Measurements from ENCODE around the gene SRD5A1.
A peak's percentile ranks its signal among the peaks of the same experiment; 100 is the strongest.

The SRD5A1 gene

GRCh38 chr5:6714226-6715041, 81.2 kb downstream of the SRD5A1 start:
- Histone ChIP-seq H3K36me3 (replicated peaks) (no peaks in the 10 kb centered on the region), H3K4me3 (ENCODE audit: low read depth, low read length) (peak overlapping the region; percentile 60), H3K27ac (no peak overlapping the region), H3K27me3 (replicated peaks) (no peaks in the 10 kb centered on the region)
- no peak for DNase-seq
- in situ Hi-C loops (cut with HindIII; ENCODE audit: low pct_ligation_motif_present, low sequenced_read_pairs) = no loop called here
- no peak for TF ChIP-seq CTCF (IDR thresholded peaks at IDR 0.05; ENCODE audit: low read depth, low read length, missing control alignments)

GRCh38 chr5:6715271-6715670, 82.0 kb downstream of the SRD5A1 start:
- H3K27me3 ChIP-seq (replicated peaks) = no peaks in the 10 kb centered on the region
- no peak for TF ChIP-seq CTCF (IDR thresholded peaks at IDR 0.05; ENCODE audit: low read depth, low read length, missing control alignments)
- H3K4me3 ChIP-seq (ENCODE audit: low read depth, low read length) = peak overlapping the region; percentile 60
- H3K27ac ChIP-seq = no peak overlapping the region
- no peaks in the 10 kb centered on the region for H3K36me3 ChIP-seq (replicated peaks)
- DNase-seq = no peak
- in situ Hi-C loops (cut with HindIII; ENCODE audit: low pct_ligation_motif_present, low sequenced_read_pairs) = no loop called here

GRCh38 chr5:6715758-6716628, 82.8 kb downstream of the SRD5A1 start:
- TF ChIP-seq CTCF (IDR thresholded peaks at IDR 0.05; ENCODE audit: low read depth, low read length, missing control alignments) = no peak
- Histone ChIP-seq H3K4me3 (ENCODE audit: low read depth, low read length) (peak overlapping the region; percentile 60), H3K27me3 (replicated peaks) (no peaks in the 10 kb centered on the region), H3K27ac (no peak overlapping the region), H3K36me3 (replicated peaks) (no peaks in the 10 kb centered on the region)
- in situ Hi-C loops (cut with HindIII; ENCODE audit: low pct_ligation_motif_present, low sequenced_read_pairs) = no loop called here
- no peak for DNase-seq

- in situ Hi-C loops (cut with HindIII; ENCODE audit: low pct_ligation_motif_present, low sequenced_read_pairs) = no loop called here
- no peaks in the 10 kb centered on the region for H3K36me3 ChIP-seq (replicated peaks)
- TF ChIP-seq CTCF (IDR thresholded peaks at IDR 0.05; ENCODE audit: low read depth, low read length, missing control alignments) = no peak
- H3K4me3 ChIP-seq (ENCODE audit: low read depth, low read length) = no peak overlapping the region
- DNase-seq = no peak
- no peaks in the 10 kb centered on the region for H3K27me3 ChIP-seq (replicated peaks)
- no peak overlapping the region for H3K27ac ChIP-seq
These were observed 83.4 kb downstream of the SRD5A1 start for GRCh38 chr5:6716629-6717149.

GRCh38 chr5:6717247-6717646, 84.0 kb downstream of the SRD5A1 start:
- no peak for DNase-seq
- H3K36me3 ChIP-seq (replicated peaks) = no peaks in the 10 kb centered on the region

More at GRCh38 chr5:6717247-6717646, 84.0 kb downstream of the SRD5A1 start:
- TF ChIP-seq CTCF (IDR thresholded peaks at IDR 0.05; ENCODE audit: low read depth, low read length, missing control alignments) = no peak
- Histone ChIP-seq H3K4me3 (ENCODE audit: low read depth, low read length) (no peak overlapping the region), H3K27ac (no peak overlapping the region), H3K27me3 (replicated peaks) (no peaks in the 10 kb centered on the region)
- in situ Hi-C loops (cut with HindIII; ENCODE audit: low pct_ligation_motif_present, low sequenced_read_pairs) = no loop called here
